HG02870 (cell line): ENCODE measurements around the gene CRY1.

Experiments used
- ATAC-seq: cut with Tn5 transposase; IDR thresholded peaks from one replicate; pipeline ENCODE4 v1.9.1; 2021; ENCODE audit warnings: mild to moderate bottlenecking, moderate library complexity; ENCODE audit not compliant: unreplicated experiment

CRY1 gene

GRCh38 chr12:107093417-107094182 is at the start of gene CRY1:
CRY1 (minus strand) TSS chr12:107093549; CDS start chr12:107092961, 588 bp downstream.
- ATAC-seq: peak; percentile 77

GRCh38 chr12:107139787-107140186 is 46.4 kb upstream of the CRY1 start:
- ATAC-seq: no peak

- no peak for ATAC-seq
Measured at GRCh38 chr12:107138990-107139389, 45.6 kb upstream of the CRY1 start.

DNA sequence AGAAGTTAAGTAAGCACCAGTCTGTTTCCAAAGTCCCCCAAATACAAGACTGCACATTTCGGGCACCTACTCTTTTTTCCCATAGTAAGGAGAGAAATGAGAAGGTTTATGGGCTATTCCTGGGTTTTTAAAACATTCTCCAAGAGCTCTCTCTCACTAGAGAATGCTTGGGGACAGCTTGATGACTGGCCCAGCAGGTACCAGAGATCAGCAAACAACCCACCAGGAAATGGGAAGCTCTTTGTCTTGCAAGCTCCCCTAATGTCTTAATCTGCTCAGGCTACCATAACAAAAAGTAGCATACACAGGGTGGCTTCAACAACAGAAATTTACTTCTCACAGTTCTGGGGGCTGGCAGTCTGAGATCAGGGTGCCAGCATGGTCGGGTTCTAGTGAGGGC is 41.8 kb upstream of the CRY1 start:
- no peak for ATAC-seq

GRCh38 chr12:107134558-107134957 is 41.2 kb upstream of the CRY1 start:
- ATAC-seq: no peak

GRCh38 chr12:107133462-107133861 is 40.1 kb upstream of the CRY1 start:
- no peak for ATAC-seq

GRCh38 chr12:107131832-107132616 is 38.7 kb upstream of the CRY1 start:
- no peak for ATAC-seq

GRCh38 chr12:107130830-107131611 is 37.7 kb upstream of the CRY1 start:
- no peak for ATAC-seq

GRCh38 chr12:107129315-107129930 is 36.1 kb upstream of the CRY1 start:
- no peak for ATAC-seq

- no peak for ATAC-seq
Measured at GRCh38 chr12:107127482-107128430, 34.4 kb upstream of the CRY1 start.

GRCh38 chr12:107126796-107127481 is 33.6 kb upstream of the CRY1 start:
- ATAC-seq: no peak

DNA sequence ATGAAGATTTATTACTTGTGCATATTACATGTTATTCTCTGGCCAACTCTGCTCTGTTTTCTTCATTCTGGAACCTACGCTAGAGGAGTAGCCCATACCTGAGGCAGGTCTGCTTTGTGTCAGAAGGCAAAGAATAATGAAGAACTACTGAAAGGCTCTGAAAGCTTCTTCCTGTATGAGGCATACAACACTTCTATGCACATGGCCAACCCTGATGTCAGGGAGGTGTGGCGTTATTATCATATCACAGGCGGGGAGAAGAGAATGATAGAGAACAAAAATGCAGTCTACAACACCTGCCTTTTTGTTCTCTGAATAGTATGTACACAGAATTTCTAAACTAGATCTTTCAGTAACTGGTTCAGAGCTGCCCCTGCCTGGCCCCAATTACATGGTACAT is 32.5 kb upstream of the CRY1 start:
- no peak for ATAC-seq

GRCh38 chr12:107122452-107122958 is 29.2 kb upstream of the CRY1 start:
- no peak for ATAC-seq

DNA sequence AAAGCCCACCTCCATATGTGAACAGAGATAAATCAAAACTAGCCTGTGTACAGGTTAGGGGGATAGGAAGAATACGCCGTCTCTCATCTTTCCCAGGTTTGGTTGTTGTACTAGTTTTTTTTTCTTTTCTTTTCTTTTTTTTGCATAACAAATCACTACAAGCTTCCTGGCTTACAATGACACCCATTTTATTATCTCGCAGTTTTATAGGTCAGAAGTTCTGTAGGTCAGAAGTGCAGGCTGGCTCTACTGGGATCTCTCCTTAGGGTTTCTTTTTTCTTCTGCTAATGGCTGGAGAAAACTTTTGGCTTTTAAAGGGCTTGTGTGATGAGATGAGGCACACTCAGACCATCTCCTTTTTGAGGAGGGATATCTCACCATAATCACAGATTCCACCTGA is 25.7 kb upstream of the CRY1 start:
- ATAC-seq: no peak

GRCh38 chr12:107118624-107119023 is 25.3 kb upstream of the CRY1 start:
- ATAC-seq: no peak

DNA sequence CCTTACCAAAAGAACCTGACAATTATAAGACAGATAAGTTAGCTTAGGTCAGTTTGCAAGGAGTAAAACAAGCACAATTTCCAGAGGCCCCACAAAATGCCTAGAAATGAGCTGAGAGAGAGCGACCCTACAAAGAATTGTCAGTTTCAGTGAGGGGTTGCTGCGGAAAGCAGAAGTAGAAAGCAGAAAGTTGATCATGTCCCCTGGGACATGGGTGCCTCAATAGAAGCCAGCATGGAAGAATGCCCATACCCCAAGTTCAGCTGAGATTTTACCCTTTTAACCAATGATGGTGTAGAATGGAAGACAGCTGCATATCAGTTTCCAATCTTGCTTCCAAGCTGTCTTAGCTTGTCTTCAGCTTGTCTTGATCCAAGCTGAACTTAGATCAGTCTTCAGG is 21.8 kb upstream of the CRY1 start:
- ATAC-seq: no peak

DNA sequence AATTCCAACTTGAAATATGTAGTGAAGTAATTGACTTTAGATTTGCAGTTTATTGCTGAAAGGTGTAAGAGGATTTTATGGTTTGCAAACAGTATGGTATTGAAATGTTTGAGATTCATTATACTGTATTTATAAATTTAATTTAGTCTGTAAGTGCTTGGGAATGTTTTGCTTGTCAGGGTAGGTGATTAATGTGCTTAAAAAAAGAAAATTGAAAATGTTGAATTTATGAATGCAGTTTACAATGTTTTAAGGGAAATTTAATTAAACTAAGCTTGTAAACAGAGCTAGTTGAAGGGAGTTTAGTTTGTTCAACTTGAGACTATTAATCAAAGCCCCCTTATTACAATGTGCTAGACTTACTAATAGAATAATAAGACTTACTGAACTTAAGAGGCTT is 18.0 kb upstream of the CRY1 start:
- no peak for ATAC-seq

GRCh38 chr12:107109726-107110719 is 16.7 kb upstream of the CRY1 start:
- no peak for ATAC-seq
